Forelimb muscle (tissue), 1 donor: ENCODE measurements around the gene DNASE1L2. TPM values are rescaled to one million over a fixed set of nuclear protein-coding genes. Genes with fewer than 3 reads are reported as not detected.
A peak's percentile ranks its signal among the peaks of the same experiment; 100 is the strongest.
"Not testable (repeated sequence)": the region's sequence is repeated elsewhere in the genome, so short reads cannot be mapped to it uniquely, and the experiment has no call there.

Source experiments
- DNase-seq: peaks from one replicate; pipeline ENCODE4 v3.0.0-alpha.2; 2013; ENCODE audit warnings: low read depth
- polyA plus RNA-seq: library from polyadenylated mRNA; unstranded; fragments of 120-200 nt; gene quantifications from one replicate; pipeline ENCODE4 v1.2.1, GENCODE V29; 2013; ENCODE audit not compliant: insufficient read length

DNASE1L2 gene
- polyA plus RNA-seq, 1 donor: 1.1 TPM

- no peak for DNase-seq
These were observed 2.8 kb downstream of the DNASE1L2 start for GRCh38 chr16:2238838-2239675.

GRCh38 chr16:2240331-2240730, 4.1 kb downstream of the DNASE1L2 start:
- not testable (repeated sequence) for DNase-seq

- DNase-seq: no peak
These were observed 6.4 kb downstream of the DNASE1L2 start for GRCh38 chr16:2242598-2242997.

GRCh38 chr16:2243031-2243528, 6.8 kb downstream of the DNASE1L2 start:
- no peak for DNase-seq

- no peak for DNase-seq
These were observed 7.5 kb downstream of the DNASE1L2 start for GRCh38 chr16:2243781-2244180.

- no peak for DNase-seq
These were observed 8.1 kb downstream of the DNASE1L2 start for GRCh38 chr16:2244301-2244700.

GRCh38 chr16:2244926-2245795, 8.9 kb downstream of the DNASE1L2 start:
- DNase-seq: no peak

- no peak for DNase-seq
These were observed 10.1 kb downstream of the DNASE1L2 start for GRCh38 chr16:2246301-2246885.

- DNase-seq: no peak
These were observed 14.5 kb downstream of the DNASE1L2 start for GRCh38 chr16:2250652-2251295.

- peak; percentile 73 for DNase-seq
These were observed 15.3 kb downstream of the DNASE1L2 start, which contains the start of gene ECI1 for GRCh38 chr16:2251296-2252111. Gene ECI1 (minus strand): TSS chr16:2251587. CDS start chr16:2251566, 21 bp downstream.

GRCh38 chr16:2252806-2253148, 16.5 kb downstream of the DNASE1L2 start:
- no peak for DNase-seq

- no peak for DNase-seq
These were observed 17.0 kb downstream of the DNASE1L2 start for GRCh38 chr16:2253293-2253692.

- DNase-seq: no peak
These were observed 20.4 kb downstream of the DNASE1L2 start for GRCh38 chr16:2256531-2257140.

GRCh38 chr16:2257726-2258125, 21.5 kb downstream of the DNASE1L2 start:
- DNase-seq: no peak

- not testable (repeated sequence) for DNase-seq
These were observed 22.3 kb downstream of the DNASE1L2 start for GRCh38 chr16:2258530-2258929.

- DNase-seq: no peak
These were observed 24.0 kb downstream of the DNASE1L2 start for GRCh38 chr16:2260250-2260649.

- DNase-seq: not testable (repeated sequence)
These were observed 26.8 kb downstream of the DNASE1L2 start for GRCh38 chr16:2263026-2263425.

GRCh38 chr16:2266887-2267286, 30.6 kb downstream of the DNASE1L2 start:
- DNase-seq: not testable (repeated sequence)

- not testable (repeated sequence) for DNase-seq
These were observed 31.3 kb downstream of the DNASE1L2 start for GRCh38 chr16:2267505-2267912.
